NCI-H748 treated with DMSO at 0.1 percent for 48 hours (cell line): Measurements from ENCODE around the gene PRDM16.
A peak's percentile ranks its signal among the peaks of the same experiment; 100 is the strongest.

Experiments used
- DNase-seq: peaks from one replicate; lab custom pipeline; 2025; lab: John Stamatoyannopoulos, UW

The PRDM16 gene

DNA sequence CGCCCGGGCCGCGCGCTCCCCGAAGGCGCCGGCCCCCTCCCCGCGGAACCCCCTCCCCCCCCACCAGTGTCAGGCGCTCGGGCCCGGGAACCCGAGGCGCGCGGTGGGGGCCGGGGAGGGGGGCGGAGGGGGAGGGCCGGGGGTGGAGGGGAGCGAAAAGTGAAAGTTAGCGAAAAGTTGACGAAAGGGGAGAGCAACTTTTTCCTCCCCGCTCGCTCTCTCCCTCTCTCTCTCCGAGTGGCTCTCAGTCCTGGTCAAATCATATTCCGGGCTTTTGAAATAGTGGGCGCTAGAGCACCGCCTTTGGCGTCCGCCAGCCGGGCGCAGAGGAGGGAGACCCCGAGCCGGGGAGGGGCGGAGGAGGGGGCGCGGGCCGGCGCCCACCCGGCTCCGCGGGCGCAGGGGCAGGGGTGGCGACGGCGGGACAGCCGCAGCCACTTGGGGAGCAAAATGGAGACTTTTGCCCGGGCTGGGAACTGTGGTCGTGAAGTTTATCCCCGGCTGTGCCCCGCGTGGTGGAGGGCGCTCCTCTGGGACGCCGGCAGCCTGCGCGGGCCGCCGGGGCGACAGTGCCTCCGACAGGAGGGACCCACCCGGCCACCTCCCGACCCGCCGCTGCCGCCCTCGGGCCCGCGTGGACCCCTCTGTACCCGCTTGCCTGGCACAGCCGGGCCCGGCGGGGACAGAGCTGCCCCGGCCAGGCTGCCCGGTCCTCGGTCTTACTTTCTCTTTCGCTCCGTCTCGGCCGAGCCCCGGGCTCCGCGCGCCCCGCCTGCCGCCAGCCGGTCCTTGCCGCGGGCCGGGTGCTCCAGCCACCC, 697 bp downstream of the PRDM16 start:
- DNase-seq: peak; percentile 0

DNA sequence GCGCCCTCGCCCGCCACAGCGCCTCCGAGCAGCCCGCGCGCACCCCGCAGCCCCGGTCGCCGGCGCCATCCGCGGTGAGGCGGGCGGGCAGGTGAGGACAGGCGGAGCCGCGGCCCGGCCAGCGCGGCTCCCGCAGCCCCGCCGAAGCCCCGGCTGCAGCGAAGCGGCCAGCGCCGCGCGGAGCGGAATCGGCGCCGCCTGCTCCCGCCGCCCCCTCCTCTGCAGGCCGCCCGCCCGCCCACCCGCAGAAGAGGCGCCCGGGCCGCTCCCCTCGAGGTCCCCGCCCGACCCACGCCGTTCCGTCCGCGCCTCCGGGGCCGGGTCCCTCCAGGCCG, 1.3 kb downstream of the PRDM16 start:
- DNase-seq: no peak

DNA sequence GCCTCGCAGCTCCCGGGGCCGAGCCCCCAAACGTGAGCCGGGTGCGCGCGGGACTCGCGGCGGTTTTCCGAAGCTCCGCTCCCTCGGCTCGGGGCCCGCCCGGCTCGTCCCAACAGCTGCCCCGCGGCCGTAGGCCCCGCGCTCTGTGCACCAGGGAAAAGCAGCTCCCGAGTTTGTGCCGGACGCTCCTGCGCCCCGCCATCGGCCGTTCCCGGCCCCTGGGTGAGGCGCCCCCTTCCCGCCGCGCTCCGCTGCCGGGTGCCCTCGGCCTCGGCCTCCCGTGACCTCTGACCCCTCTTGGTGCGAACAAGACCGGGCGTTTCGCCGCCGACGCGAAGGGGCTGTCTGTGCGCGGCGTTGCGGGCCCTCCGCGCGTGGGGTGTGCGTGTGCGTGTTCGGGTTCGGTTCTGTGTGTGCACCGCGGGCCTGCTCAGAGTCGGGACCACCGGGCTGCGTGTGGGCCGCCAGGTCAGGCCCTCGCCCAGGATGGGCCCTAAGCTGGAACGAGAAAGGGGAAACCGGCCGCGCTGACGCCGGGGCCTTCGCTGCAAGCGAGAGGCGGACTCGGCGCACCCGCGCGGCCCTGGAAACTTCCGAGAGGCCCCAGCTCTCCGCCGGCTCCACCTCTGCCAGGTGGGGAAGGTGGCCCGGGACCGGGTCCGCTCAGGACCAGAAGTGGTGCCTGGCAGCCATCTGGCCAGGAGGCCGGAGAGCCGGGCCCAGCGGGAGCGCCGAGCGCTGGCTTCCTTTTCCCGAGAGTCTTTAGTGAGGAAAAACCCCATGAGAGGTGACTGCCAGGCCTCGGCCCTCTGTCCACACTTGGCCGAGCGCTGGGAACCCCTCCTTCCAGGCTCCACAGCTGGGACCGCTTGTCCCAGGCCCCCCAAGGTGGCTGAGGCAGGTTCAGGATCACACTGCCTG, 1.9 kb downstream of the PRDM16 start:
- no peak for DNase-seq

DNA sequence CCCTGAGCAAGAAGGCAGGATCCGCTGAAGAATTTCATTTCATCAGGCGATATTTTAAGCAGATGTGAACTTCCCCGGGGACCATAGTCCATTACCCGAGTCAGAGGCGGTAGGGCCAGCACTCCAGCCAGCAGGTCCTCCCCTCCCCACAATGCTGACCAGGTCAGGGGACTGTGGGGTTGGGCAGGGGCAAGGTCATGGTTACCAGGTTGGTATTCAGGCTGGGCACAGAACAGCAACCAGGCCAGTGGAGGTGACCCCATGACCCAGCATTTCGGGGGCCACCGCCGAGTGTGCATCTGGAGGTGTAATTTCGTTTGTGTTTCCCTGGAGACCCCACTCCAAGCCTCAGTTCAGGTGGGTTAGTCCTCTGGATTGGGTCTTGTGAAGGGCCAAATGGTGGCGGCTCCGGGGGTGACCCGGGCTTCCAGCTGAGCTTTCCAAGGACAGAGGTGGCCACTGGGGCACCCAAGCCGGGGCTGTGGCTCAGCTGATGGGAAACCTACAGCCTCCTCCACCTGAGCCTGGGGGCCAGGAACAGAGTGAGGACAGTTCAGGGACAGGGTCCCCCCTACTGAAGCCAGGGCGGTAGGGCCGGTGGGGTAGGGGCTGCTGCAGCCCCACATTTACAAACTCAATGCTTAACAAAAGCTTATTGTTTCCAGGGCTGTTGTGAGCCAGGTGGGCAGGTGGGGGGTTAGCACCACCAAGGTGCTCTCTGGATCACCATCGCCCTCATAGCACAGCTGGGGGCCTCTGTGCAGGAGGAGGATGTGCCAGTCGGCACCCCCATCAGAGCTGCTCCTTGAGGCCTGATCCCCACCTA, 2.8 kb downstream of the PRDM16 start:
- DNase-seq: no peak

DNA sequence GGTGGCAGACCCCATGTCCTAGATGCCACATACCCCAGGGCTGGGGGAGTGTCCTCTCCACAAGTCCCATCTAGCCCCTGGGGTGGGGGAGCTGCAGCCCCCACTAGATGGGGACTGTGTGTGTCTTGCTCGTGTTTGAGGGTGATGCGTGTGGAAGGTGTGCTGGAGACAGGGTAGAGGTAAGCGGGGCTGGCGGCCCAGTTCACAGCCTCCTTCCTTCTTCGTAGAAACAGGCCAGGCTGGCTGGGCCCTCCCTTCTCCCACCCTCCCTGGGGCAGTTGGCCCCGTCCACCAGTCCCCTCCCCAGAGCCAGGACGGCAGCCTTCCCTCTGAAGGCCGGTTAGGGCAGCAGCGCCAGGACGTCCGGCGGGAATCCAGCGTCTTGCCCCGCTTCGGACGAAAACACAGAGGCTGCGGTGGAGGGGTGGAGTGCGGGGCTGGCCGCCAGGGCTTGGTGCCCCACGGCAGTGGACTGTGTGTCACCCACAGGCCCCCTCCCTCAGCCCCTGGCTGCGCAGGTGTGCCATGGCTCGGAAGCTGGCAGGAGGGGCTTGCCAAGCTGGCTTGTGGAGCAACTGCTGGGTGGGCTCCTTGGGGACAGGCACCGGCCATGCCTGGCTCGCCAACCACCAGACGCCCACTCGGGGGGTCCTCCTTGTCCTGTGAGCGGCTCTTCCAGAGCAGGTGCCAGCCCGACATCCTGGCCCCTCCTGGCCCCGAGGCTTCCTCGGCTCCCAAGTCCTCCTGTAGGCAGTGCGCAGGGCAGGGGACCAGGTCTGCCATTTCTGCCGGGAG, 3.6 kb downstream of the PRDM16 start:
- DNase-seq: no peak

DNA sequence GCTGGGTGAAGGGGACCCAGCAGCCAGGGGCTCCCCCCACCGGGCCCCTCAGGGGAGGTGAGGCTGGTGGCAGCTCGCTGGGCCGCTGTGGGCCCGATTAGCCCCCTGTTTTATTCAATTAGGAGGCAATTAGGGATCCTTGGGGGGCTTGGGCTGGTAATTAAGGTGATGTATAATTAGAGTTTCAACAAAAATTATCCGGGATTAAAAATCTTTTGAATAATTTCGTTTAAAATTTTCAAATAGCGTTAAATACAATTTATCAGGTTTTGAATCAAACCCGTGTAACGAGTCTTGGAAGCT, 4.1 kb downstream of the PRDM16 start:
- DNase-seq: no peak

DNA sequence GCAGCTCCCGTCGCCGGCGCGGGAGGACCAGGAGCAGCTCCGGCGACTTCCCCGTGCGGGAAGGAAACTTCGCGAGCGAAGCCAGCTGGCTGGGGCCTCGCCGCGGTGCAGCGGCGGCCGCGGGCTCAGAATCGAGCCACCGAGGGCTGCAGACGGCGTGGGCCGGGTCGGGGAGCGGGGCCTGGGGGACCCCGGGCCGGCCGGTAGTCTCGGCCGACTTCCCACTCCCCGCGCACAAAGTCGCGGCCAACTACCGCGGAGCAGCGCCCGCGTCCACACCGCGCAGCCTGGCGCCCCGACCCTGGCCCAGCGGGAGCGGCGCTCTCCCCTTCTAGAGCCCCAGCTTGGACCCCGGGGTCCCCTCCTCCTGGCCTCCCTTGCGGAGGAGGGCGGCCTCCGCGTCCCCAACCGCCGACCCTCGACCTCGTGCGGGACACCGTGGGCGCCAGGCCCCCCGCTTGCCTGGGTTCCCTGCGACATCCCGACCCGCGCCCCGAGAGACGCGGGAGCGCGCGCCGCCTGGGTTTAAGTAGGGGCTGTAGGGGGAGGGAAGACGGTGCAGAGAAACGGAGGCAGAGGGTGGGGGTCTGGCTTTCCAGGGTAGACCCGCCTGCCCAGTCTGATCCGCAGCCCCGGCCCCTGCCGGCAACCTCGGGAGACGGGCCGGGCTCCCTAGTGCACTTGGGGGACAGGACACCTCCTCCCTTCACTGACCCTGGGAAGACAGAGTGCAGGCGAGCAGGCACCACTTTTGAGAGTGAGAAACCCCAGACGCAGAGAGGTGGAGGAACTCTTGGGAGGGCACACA, 4.7 kb downstream of the PRDM16 start:
- no peak for DNase-seq

DNA sequence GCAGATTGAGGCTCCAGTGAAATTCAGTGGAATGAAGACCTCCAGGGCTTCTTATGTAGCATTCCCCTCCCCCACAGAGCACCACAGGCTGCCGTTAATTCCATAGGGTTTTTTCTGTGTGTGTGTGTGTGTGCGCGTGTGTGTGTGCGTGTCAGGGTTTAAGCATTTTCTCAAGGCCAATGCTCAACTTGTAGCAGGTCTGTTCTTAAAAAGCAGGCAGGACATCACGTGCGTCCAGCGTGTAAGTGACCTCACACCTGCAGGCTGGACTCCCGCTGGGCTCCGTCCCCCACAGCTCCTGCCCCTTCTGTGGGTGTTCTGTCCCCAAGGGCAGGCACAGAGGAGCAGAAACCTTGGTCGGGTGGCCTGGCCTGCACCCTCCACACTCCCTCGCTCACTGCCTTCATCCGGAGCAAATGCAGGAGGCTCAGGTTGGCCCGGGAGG, 5.3 kb downstream of the PRDM16 start:
- DNase-seq: no peak

DNA sequence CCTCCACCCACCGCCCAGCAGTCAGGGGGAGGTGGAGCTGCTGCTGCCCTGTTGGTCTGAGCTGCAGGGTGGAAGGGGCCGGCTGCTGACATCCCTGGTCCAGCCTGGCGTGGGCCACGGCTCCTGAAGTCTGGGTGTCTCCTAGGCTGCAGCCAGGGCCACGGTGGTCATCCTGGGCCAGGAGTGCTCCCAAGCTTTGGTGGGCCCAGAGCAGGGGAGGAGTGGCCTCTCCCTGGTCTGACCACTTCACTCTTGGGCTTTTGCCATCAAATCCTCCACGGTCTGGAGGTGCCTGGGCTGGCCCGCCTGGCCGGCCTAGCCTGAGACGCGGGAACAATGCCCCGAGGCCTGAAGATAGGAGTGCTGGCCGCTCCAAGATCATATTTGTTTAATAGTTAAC, 5.8 kb downstream of the PRDM16 start:
- DNase-seq: no peak

DNA sequence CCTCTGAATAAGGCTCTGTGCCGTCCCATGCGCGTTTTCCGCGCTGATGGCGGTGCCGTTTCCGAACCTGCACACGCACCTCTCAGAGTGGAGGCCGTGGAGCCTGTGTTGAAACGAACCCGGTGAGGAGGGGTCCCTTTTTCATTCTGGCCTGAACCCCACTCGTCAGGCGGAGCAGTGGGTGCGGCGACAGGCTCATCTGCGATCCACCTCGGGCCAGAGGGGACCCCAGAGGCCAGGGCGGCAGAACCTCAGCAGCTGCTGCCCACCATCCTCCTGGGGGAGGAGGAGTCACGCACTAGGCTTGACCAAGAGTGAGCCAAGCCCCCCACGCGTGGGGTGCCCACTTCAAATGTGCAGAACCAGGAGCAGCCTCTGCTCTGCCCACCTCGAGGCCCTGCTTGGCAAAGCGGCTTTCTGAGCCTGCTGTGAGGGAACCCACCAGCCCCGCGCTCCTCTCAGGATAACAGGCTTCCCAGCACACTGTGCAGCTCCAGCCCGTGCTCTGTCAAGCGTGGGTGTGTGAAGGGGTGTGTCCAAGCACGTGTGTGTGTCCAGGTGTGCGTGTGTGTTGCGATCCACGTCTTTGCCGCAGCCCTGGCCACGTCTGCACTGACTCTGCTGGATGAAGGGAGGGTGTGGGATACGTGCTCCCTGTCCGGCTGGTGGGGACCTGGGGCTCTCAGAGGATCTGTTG, 6.8 kb downstream of the PRDM16 start:
- no peak for DNase-seq

DNA sequence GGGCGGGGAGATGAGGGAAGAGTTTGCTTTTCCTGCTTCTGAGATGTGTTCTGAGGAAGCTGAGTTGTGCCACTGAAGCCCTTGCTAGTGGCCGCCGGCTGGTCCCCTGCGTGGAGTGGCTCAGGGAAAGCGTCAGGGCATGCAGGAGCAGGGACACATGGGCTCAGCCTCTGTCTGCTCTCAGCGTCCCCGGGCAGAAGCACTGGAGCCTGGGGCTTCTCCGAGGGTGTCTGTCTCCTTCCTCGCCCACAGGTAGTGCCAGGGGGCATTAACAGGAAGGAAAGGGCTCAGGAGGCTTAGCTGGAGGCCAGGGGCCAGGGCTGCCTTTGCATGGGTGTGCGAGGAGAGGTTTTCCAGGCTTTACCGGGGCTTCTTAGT, 7.3 kb downstream of the PRDM16 start:
- no peak for DNase-seq

DNA sequence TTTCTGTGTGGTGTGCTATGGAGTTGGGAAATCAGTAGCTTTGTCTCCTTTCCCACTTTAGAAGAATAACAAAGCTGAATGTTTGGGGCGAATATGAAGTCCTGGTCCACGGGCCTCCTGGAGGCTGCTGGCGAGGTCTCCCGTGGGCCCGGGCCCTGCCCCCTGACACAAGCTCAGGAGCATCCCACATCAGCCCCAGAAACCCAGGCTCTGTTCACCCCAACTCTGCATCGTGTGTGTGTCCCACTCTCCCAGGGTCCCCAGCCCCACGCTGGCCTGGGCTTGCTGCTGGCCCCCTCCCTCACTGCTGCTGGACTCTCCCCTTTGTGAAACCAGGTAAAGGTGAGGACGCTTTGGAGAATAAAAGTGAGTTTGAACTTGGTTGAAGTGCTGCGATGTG, 8.1 kb downstream of the PRDM16 start:
- DNase-seq: no peak

DNA sequence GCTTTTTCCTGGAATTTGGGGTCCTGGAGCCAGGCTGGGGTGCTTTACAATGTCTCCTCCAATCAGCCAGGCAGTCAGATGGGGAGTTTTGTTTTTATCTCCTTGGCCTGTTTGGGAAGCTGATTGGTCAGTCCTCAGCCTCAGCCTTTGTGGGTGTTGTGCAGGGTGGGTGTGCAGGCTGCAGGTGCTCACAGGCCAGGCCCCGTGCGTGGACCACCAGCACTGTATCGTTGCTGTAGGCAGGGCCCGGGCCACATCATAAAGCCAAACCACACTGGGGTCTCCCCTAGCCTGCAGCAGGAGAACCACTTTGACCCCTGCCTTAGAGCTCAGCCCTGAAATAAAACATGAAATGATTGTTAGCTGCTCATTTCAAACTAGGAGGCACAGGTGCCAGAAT, 8.6 kb downstream of the PRDM16 start:
- no peak for DNase-seq

DNA sequence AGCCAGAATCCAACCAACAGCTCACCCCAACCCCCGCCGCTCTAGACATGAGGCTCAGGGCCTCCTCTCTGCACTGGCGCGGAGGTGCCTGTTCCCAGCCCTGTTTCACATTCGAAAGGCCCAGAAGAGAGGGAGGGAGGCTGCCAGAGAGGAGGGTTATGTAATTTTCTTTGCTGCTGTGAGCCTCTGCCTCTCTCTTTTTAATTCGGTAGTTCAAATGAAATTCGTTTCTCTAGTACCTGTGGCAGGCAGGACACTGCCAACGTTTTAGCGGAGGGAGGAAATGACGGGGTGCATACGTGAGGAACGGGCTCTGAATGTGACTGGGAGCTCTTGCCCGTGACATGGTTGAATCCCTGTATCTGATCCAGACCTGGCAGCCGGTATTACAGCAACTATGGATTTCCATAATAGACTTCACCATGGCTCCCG, 9.4 kb downstream of the PRDM16 start:
- no peak for DNase-seq

DNA sequence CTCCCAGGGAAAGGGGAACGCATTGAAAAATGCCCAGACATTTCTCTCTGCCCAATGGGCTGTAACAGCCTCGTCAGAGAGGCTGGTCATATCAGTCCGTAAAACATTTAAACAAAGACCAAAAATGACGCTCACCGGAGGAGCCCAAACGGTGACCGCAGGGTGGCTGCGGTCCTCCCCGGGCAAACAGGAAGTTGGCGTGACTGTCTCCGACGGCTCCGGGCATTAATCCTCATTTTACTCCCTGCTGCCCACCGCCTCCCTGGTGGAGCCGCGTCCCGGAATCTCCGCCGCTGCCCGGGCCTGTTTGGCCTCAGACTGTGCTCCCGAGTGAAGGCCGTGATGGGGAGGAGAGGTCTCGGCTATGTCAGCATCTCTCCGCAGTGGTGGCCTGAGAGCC, 9.9 kb downstream of the PRDM16 start:
- no peak for DNase-seq

DNA sequence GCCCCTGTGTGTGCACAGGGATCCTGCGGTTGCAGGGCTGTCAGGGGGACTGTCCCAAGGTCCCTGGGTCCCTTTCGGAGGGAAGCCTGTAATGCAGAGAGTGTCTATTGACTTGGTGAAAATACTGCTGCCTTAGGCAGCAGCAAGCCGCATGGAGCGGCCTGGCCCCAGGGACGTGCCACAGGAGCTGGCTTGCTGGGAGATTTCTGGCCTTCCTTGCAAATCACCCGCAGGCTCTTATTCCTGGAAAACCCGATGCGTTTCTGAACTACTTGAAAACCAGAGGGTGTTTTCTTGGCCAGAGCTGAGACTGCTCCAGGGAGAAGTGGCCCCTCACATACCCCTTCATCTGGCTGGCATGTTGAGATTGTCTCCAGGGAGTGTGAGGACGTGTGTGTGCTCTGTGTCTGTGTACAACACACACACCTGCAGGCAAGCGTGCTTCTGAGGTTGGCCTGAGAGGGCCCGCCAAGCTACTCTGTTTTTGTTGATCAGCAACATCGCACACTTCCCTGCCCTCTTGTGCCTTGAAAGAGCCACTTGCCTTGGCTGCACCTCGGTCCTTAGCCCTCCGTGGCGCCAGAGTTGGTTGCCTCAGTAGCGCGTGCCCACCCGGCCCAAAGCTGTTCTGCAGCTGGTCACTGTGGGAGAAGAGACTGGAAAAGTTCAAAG, 10.5 kb downstream of the PRDM16 start:
- no peak for DNase-seq

DNA sequence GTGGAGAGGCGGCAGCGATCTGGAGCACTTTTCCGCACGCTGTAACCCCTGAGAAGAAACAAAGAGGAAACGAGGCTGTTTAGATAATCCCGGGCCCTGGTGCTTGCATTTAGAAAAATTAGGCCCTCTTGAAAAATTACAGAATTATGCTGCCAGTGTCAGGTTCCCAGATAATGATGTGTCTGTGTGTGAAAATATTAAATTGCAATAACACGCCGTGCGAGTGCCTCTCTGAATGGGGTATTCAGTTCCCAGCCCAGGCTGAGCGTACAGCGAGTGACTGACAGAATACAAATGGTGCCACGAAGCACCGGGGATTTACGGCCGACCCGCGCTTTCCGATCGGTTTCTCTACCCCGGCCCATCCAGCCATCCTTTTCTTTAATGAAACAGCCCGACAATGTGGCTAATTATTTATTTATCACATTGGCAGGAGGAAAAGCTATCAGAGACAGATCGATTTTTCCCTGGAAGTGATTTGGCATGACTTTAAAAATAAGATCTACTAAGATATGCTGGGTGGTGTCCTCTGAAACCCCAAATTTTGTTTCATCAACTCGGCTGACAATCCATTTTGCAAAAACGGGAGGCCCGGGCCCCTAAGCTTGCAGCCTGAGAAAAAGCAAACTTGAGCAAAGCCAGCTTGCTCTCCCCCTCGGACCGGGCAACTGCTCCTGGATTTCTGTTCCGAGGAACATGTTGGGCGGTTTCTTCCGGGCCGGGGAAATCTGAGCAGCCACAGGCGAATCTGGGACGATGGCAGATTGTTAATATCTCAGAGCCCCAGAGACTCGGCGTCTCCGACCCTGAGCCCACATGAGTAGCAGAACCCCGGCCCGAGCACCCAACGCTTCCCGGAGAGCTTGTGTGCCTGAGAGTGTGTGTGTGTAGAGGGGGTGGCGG, 11.3 kb downstream of the PRDM16 start:
- no peak for DNase-seq

DNA sequence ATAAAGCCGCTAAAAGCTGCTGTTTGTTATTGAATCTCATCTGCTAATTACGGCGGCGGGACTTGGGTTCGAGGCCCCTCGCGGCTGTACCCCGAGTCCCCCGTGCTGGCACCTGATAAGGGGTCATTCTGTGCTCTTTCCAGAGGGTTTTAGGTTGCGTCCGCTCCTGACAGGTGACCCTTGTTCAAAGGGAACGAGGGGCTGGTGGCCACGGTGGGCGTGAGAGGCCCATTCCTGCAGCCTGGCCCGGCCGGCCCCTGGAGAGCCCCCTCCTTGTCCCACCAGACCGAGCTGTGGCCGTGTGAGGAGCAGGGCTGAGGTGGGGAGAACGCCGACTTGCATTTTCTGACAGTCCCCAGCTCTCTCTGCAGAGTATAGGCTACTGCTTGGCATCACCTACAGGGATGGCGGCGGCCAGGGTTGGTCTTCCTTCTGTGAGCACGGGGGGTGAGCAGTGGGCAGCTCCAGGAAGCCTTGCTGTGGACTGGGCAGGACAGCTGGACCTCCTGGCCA, 12.2 kb downstream of the PRDM16 start:
- no peak for DNase-seq
